RPMI7951 (cell line): Measurements from ENCODE around the gene GLIS1. TPM values are rescaled to one million over a fixed set of nuclear protein-coding genes. Genes with fewer than 3 reads are reported as not detected.

ENCODE experiments used
- DNase-seq: peaks from one replicate; pipeline ENCODE4 v3.0.0-alpha.2; 2012; ENCODE audit warnings: low read depth
- total RNA-seq: library from RNA; depleted of rRNA; stranded (reverse); fragments of >200 nt; shearing (Covaris generic); gene quantifications from 2 replicates; pipeline ENCODE4 v1.2.3, GENCODE V29; 2014; rRNA removed

GLIS1 gene
- total RNA-seq, 1 experiment from 2014 or later = 1.9 TPM

- DNase-seq = no peak
Measured at GRCh38 chr1:53467391-53467790, 271.6 kb downstream of the GLIS1 start.

DNA sequence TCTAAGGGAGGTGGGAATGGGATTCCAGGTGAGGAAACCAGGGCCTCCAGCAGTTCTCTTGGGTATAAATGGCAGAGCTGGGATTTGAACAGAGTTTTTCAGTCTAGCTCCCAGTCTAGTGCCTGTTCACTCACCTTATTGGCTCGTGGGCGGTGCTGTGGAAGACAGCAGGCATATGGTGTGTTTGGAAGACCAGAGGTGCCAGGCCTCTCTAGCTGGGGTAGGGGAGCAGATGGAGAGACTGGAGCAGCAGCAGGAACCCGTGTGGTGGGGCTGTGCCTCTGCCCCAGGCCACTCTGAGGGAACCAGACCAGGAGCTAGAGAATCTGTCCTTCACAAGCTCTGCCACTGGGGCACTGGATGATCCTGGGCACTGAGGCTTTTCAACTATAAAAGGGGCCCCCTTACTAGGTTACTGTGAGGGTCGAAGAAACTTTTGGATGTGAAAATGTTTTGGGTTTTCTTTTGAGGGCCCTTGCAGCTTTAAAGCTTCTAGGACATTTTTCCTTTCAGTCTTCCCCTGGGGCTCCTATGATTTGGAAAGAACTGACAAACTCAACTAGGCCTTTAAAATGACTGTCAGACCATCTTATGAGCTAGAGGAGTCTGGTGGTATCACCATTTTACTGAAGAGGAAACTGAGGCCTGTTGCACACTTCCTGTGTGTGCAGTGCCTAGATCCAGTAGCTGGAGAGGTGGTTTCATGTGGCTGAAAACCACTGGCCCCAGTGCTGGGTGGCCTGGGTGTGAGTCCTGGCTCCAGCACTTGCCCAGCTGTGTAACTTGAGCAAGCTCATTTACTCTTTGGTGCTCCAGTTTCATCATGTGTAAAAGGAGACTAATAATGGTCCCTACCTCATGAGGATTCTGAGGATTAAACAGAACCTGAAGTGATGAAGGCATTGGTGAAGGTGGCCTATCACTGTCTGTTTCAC lies 273.7 kb downstream of the GLIS1 start:
- DNase-seq = no peak

GRCh38 chr1:53463961-53464899 lies 274.7 kb downstream of the GLIS1 start:
- DNase-seq = no peak

DNA sequence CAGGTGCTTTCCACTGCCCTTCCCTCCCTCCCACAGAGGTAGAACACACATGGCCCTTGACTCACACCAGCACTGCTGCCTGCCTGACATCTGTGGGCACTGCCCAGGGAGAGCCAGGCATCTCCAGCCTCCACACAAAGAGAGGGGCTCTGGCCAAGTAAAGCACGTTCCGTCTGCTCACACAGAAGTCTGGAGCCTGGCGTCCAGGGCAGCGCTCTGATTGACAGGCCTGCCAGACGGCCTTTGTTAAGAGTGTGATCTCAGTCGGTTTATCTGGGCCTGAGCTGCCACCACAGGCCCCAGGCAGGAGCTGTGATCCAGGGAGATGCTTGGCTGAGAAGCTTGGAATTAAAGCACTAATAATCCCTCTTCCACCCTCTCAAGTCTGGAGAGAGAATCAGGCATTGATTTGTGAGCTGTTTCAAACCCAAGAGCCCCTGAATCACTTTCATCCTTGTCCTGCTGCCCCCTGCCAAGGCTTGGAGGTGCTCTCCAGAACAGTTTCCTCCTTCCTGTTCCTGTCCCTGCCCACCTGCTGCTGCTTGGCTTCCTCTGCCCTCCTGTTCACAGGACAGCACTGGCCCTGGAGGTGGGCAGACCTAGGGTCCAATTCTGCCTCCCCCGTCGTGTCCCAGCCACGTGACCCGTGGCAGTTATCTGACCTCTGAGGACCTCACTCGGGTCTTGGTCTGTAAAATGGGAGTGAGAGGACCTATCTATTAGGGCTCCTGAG lies 276.0 kb downstream of the GLIS1 start:
- DNase-seq = no peak

DNA sequence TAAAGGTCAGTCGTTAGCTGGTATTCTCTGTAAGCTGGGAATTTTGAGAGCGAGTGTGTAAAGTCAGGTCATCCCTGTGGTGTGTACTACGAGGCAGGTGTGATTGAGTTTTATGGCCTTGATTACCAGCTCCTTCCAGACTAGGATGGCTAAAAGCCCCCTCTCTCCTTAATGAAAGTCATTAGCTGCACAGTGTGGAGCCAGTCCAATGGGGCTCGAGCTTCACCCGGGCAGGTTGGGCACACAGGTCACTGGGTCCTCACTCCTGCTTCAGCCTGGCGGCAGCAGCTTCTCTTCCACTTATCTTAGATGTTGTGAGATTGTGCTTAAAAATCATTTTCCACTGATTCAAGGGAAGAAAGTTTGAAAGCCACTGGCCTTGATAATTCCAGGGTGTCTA lies 276.8 kb downstream of the GLIS1 start:
- no peak for DNase-seq

DNA sequence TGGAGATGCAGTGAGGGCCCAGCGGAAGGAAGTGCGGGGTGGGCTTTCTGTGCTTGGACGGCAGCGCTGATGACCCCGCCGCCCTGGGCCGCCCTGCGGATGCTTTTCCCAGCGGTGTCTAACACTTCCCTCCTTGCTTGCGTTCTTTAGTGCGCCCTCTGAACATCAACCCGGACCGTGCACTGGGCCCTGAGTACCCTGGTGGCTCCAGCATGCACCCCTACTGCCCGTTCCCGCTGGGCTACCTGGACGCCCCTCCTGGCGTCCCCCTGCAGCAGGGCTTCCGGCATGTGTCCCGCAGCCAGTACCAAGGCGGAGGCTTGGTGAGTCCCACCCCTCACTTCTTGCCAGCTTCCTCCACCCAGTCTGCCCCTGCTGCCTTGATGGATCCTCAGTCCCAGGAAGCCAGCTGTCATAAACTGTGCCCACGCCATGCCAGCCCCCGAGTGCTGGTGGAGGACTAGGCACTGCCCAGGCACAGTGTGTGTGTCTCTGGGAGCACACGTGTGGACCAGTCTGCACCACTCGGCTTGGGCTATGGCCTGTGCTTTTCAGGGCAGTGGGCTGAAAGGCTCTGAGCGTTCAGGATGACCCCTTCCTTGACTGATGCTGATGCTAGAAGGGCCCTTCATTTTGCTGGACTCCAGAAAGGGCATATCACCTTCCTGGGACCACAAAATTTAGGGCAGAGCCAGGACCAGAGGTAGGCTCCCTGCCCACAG lies 277.5 kb downstream of the GLIS1 start:
- DNase-seq = no peak

GRCh38 chr1:53460666-53461322 lies 278.2 kb downstream of the GLIS1 start:
- no peak for DNase-seq

DNA sequence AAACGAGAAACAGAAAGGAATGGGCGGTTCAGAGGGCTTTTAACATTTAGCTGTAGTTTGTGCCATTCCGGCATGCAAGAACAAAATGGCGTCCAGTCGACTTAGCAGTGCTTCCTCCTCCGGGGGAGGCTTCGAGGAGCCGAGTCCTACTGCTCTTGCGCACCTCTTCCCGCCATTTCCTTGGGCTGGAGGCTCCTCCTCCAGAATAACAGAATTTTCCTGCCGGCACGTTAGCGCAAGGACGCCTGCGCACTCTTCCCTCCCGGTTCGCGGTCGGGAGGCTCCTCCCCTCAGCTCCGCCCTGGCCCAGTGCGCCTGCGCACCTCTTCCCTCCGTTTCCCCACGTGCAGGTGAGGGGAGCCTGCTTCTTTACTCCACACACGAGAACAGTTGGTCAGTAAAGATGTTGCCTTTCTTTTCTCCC lies 278.7 kb downstream of the GLIS1 start:
- DNase-seq = no peak

DNA sequence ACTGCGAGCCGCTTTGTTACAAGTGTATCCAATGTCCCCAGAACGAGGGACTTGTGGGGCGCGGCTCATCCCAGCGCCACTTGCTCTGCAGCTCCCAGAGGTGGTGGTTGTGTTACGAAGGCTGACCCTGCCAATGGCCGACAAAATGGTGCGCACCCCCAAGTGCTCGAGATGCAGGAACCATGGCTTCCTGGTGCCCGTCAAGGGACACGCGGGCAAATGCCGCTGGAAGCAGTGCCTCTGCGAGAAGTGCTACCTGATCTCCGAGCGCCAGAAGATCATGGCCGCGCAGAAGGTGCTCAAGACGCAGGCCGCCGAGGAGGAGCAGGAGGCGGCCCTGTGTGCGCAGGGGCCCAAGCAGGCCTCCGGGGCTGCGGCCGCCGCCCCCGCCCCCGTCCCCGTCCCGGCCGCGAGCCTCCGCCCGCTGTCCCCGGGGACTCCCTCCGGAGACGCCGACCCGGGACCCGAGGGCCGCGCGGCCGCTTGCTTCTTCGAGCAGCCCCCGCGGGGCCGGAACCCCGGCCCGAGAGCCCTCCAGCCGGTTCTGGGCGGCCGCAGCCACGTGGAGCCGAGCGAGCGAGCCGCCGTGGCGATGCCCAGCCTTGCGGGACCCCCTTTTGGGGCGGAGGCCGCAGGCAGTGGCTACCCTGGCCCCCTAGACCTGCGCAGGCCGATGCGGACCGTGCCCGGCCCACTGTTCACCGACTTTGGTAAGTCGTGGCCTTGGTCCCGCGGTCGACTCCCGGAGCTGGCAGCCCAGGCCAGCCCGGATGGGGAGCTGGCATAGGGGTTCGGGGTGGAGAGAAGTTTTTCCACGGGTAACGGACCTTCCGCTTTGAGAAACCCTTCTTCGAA lies 279.4 kb downstream of the GLIS1 start, which contains the start of gene DMRTB1:
Gene DMRTB1, plus strand, starts transcription at position 79 of the 855 bp plus-strand sequence. Its CDS starts 55 bp downstream, at position 134.
- no peak for DNase-seq

GRCh38 chr1:53458634-53459033 lies 280.3 kb downstream of the GLIS1 start:
- DNase-seq = no peak

Other genes with a start within 250 kb of the GLIS1 start
- 67.2 and 83.9 TPM in 2 replicates for gene NDC1, start 99.1 kb upstream of the GLIS1 start, total RNA-seq
- 29.0 and 32.3 TPM in 2 replicates for gene YIPF1, start 150.6 kb upstream of the GLIS1 start, total RNA-seq
- 0.39 TPM in 1 of 2 replicates, not detected in the other for gene DIO1, start 155.0 kb upstream of the GLIS1 start, total RNA-seq
- gene IFT25, start 206.5 kb upstream of the GLIS1 start, total RNA-seq = 100 and 107 TPM in 2 replicates
- 51.3 and 57.8 TPM in 2 replicates for gene LRRC42, start 207.2 kb upstream of the GLIS1 start, total RNA-seq